Measurements from ENCODE around the gene PERCC1. TPM values are rescaled to one million over a fixed set of nuclear protein-coding genes. Genes with fewer than 3 reads are reported as not detected.

The PERCC1 gene
- total and polyA plus RNA-seq, 9 of the 15 experiments (the other 6 are each of a cell fraction or from before 2014, with no cell fraction given), result not detected

DNA sequence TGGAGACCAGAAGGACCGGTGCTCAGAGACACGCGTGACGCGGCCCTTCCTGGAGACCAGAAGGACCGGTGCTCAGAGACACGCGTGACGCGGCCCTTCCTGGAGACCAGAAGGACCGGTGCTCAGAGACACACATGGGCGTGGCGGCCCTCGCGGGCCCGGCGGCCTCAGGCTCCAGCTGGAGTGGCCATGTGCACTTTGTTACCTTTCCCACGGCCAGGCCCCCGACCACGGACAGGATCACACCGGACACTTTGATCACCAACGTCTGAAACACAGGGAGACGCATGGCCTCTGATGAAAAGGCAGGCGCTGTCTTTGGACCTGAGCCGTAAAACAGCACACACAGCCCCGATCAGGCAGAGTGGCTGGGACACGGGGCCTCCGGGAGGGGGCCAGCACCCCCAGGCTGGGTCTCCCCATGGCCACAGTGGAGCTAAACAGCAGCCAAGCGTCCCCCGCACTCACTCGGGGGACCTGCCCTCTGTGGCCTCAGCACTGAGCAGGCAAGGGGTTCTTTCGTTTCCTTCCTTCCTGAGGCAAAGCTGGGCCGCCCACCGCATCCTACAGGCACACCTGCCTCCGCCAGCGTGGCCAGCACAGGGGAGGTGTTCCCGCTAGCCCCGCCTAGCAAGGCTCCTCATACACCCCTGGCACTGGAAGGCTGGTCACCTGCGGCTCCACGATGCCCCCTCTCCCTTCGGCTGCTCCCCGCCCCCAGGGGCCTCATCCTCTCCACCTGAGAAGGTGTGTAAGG lies 26.8 kb downstream of the PERCC1 start:
- ChIA-PET POLR2A (no interaction called here), CTCF (ENCODE audit: low intra/inter-chr PET ratio) (no interaction called here)
- DNase-seq (ENCODE audit: extremely low read depth in 1 of 4, low spot score in 3 of 4), result no peak
- no peak overlapping the region for H3K4me3 ChIP-seq
- no peak overlapping the region for H3K4me2 ChIP-seq (ENCODE audit: insufficient read depth, low read length)
- peaks cover 4% of the 10 kb centered on the region for H3K9me1 ChIP-seq (ENCODE audit: control insufficient read depth, insufficient read depth, low read length)
- BruUV-seq (replicated peaks), result no TSS peak
- peaks cover 0 to 10% of the 10 kb centered on the region in 2 experiments; a peak in 2 of 5 replicates for H3K4me1 ChIP-seq (replicated peaks in 1 of 2; ENCODE audit: control insufficient read depth in 2 of 2, insufficient read depth in 2 of 2, low read length in 2 of 2)
- no peak overlapping the region; a peak in 1 of 4 replicates for H3K9ac ChIP-seq (ENCODE audit: insufficient read depth in 1 of 2, low read depth in 2 of 2, low read length in 2 of 2)
- no peak for ATAC-seq
- 94% methylated on average over 17 of the region's 42 CpGs for WGBS (ENCODE audit: insufficient coverage, low coverage, missing lambda C conversion rate)
- no peak overlapping the region for H2AFZ ChIP-seq (ENCODE audit: low read depth, low read length)
- intact Hi-C loops (cut with micrococcal nuclease) (no loop called here), in situ Hi-C loops (cut with MboI) (no loop called here)
- H3K9me3 ChIP-seq (replicated peaks; ENCODE audit: control insufficient read depth, insufficient read depth, low read depth, low read length), result no peaks in the 10 kb centered on the region
- H3K27ac ChIP-seq (ENCODE audit: extremely low read depth, low read depth, low read length), result no peak overlapping the region
- FAIRE-seq, result no peak
- H3K79me2 ChIP-seq (ENCODE audit: control insufficient read depth, insufficient read depth, low read length), result no peaks in the 10 kb centered on the region
- H3K27me3 ChIP-seq (ENCODE audit: control insufficient read depth in 2 of 2, insufficient read depth in 2 of 2, low read length in 2 of 2), result no peaks in the 10 kb centered on the region
- 0 out of 2 replicates have a peak, but pooled peaks cover 5% of the 10 kb centered on the region for H4K20me1 ChIP-seq (replicated peaks; ENCODE audit: control insufficient read depth, insufficient read depth, low read length)
- H3K36me3 ChIP-seq (ENCODE audit: control insufficient read depth, insufficient read depth, low read length), result peaks cover 71% of the 10 kb centered on the region; the same call in 2 of the 3 replicates
- TF ChIP-seq MEF2A (IDR thresholded peaks at IDR 0.05; ENCODE audit: control insufficient read depth, low read depth, low read length) (no peak), ILK (tag; IDR thresholded peaks at IDR 0.05; ENCODE audit: borderline replicate concordance, low read depth) (no peak), SIX5 (IDR thresholded peaks at IDR 0.05; ENCODE audit: borderline replicate concordance in 1 of 2, insufficient read depth in 1 of 2, low read depth in 1 of 2, low read length in 2 of 2) (no peak), HEY1 (CRISPR knock-in tag; IDR thresholded peaks at IDR 0.05; ENCODE audit: borderline replicate concordance) (no peak), U2AF1 (optimal IDR thresholded peaks at IDR 0.05; ENCODE audit: low read depth, low read length) (no peak), ZKSCAN8 (CRISPR knock-in tag; IDR thresholded peaks at IDR 0.05) (no peak), OTX1 (CRISPR knock-in tag; IDR thresholded peaks at IDR 0.05) (no peak), ZNF224 (CRISPR knock-in tag; IDR thresholded peaks at IDR 0.05) (no peak)
- TF ChIP-seq, protein P1, sequence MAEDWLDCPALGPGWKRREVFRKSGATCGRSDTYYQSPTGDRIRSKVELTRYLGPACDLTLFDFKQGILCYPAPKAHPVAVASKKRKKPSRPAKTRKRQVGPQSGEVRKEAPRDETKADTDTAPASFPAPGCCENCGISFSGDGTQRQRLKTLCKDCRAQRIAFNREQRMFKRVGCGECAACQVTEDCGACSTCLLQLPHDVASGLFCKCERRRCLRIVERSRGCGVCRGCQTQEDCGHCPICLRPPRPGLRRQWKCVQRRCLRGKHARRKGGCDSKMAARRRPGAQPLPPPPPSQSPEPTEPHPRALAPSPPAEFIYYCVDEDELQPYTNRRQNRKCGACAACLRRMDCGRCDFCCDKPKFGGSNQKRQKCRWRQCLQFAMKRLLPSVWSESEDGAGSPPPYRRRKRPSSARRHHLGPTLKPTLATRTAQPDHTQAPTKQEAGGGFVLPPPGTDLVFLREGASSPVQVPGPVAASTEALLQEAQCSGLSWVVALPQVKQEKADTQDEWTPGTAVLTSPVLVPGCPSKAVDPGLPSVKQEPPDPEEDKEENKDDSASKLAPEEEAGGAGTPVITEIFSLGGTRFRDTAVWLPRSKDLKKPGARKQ (CRISPR knock-in tag; IDR thresholded peaks at IDR 0.05), result no peak

Measured in K562 (cell line).